HG02678 (cell line): ENCODE data around the gene CALHM3.
A peak's percentile ranks its signal among the peaks of the same experiment; 100 is the strongest.
"Not testable (repeated sequence)": the region's sequence is repeated elsewhere in the genome, so short reads cannot be mapped to it uniquely, and the experiment has no call there.

ENCODE experiments used
- ATAC-seq: cut with Tn5 transposase; IDR thresholded peaks from one replicate; pipeline ENCODE4 v1.9.1; 2021; ENCODE audit warnings: mild to moderate bottlenecking, moderate library complexity; ENCODE audit not compliant: unreplicated experiment

The CALHM3 gene

GRCh38 chr10:103502849-103503660 is 24.0 kb upstream of the CALHM3 start:
- no peak for ATAC-seq

DNA sequence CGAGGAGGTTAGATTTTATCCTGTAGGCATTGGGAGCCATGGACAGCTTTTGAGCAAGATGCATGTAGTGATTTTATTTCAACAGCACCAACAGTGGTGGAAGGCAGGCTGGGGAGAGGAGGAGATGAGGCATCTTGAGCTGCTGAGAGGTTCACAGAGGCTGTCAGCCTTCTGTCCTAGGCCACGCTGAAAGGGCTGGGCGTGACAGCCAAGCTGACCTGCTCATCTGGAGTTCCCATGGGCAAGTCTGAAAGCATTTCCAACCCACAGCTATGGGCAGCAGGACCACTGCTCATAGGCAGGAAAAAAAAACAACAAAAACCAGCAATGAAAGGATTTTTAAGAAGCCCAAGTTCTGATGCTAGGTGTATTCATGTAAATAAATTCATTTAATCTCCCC is 22.1 kb upstream of the CALHM3 start:
- ATAC-seq = no peak

- no peak for ATAC-seq
Measured at GRCh38 chr10:103500481-103500880, 21.4 kb upstream of the CALHM3 start.

DNA sequence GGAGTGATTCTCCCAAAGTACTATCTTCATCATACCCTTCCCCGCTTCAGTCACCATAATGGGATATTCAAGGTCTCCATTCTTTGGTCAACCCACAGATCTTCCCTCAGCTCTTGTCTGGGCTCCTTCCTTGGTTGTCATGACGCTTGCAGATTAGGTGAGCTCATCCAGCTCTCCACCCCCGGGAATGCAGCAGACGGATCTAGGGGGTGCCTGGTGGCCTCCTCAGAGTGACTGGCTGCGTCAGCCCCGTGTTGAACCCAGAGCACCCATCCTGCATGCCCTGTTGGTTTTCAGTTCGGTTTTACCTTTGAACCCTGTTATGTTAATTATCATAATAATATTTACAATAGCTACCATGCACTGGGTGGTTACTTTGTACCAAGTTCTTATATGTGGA is 20.8 kb upstream of the CALHM3 start:
- ATAC-seq = no peak

DNA sequence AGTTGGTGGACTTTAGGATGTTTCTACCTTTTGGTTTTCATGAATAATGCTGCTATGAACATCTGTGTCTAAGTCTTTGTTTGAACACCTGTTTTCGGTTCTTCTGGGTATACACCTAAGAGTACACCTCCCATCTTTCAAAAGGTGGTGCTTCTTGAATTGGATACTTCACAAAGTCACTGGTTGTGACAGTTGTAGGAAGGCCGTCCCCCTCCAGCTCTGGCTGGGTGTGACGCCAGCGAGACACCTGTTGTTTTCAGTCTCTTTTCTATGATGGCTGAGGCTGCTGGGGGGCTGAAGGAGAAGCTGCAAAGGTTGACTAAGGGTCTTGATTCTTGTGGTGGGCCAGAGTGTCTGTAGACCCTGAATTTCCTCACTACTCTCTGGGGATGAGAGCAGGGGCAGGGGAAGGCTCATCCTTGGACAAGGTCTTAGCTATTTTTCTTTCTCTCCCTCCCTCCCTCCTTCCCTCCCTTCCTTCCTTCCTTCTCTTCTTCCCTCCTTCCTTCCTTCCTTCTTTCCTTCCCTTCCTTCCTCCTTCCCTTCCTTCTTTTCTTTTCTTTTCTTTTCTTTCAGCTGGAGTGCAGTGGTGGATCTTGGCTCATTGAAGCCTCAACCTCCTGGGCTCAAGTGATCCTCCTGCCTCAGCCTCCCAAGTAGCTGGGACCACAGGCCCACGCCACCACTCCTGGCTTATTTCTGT is 20.0 kb upstream of the CALHM3 start:
- no peak for ATAC-seq

GRCh38 chr10:103497161-103497915 is 18.3 kb upstream of the CALHM3 start:
- no peak for ATAC-seq

GRCh38 chr10:103495321-103495720 is 16.3 kb upstream of the CALHM3 start:
- no peak for ATAC-seq

GRCh38 chr10:103493916-103494877 is 15.2 kb upstream of the CALHM3 start:
- no peak for ATAC-seq

DNA sequence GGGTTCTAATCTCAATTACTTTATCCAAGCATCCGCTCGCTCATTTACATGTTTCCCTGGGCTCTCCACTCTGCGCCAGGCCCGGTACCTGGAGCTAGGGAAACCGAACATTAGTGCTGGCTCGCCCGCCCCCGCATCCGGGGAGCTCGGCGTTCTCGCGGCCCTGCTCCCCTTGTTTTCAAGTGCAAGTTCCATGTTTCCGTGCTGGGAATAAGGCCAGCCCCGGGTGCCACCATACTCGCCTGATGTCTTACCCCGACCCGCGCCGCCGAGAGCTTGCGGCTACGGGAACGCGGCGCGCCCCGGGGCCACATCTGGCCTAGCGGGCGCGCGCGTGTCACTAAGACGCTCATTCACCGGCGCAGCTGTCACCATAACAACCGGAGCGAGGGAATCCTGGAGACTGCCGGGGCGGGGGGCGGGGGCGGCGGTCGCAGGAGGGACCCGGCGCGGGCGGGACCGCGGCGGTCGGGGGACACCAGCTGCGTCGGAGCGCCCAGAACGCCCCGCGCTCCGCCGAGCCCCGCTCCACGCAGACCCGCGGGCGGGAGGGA is 14.4 kb upstream of the CALHM3 start, which contains the start of gene NEURL1:
Gene NEURL1 (plus strand): TSS at position 344 of the 554 bp plus-strand sequence. CDS start 683 bp downstream, outside the sequence.
- no peak for ATAC-seq

- ATAC-seq = no peak
Measured at GRCh38 chr10:103492655-103493261, 13.7 kb upstream of the CALHM3 start.

DNA sequence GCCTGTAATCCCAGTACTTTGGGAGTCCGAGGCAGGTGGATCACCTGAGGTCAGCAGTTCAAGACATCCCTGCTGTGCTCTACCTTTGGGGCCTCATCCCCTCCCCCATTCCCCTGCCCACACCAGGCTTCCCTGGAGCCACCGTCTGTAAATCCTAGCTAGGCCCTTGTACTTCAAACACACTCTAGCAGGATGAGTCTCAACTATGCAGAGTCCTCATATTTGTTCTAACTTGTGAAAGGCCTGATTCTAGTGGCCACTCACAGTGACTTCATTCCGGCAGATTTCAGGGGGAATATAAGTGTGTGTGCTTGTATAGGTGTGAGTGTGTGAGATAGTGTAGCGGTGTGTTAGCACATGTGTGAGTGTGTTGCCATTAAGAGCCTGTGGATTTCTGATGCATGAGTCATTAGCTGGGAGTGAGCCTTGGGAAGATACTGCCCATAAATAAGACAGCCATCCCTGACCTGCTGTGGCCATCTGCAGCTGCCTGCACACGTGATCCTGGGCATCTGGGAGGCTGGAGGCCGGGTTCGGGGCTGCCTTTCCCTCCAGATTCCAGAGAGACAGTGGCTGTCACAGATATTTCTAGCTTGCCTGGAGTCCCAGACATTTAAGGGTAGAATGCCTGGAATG is 12.8 kb upstream of the CALHM3 start:
- ATAC-seq = no peak

DNA sequence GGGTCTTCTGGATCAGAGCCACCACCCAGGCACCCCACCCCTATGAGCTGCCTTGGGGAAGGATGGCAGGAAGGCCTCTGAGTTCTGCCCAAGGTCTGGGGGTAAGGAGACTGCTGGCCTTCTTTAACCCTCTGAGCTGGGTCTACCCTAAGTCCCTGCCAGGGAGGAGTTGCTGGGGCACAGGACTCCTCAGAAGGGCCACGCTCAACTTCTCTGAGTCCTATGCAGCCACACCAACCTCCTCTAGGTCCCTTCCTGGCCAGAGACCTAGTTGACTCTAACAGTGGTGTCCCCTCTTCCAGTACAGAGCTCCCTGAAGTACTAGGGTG is 11.9 kb upstream of the CALHM3 start:
- ATAC-seq = no peak

DNA sequence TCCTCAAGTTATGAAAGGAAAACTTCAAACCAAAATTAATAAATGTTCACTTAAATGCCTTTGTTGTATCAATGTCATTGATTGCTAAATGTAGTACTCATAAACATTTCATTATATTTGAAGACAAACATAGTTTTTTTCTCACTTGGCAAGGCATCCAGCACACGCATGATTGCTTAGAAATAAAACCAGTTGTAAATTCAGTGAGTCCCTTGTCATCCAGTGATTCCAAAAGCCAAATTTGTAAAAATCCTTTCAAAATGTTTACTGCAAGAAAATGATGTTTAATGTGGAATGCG is 8.3 kb upstream of the CALHM3 start:
- no peak for ATAC-seq

GRCh38 chr10:103486635-103487409 is 7.8 kb upstream of the CALHM3 start:
- ATAC-seq = not testable (repeated sequence)

GRCh38 chr10:103481974-103482531 is 3.0 kb upstream of the CALHM3 start:
- ATAC-seq = peak; percentile 52

DNA sequence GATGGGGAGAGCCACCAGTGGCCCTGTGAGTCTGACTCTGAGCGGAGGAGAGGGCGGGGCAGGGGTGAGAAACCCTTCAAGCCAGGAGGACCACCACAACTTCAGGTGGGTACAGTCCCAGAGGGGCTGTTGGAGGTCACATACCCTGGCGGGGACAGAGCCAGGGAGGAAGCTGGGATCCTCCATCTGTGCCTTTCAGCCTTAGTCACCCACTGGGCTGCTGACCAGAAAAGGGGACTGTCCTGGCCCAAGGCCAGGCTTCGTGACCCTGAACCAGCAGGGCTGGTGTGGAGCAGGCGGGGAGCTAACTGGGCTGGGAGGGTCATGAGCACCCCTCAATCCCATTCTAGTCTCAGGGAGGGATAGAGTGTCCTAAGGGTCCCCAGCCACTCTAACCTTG is 1.5 kb upstream of the CALHM3 start:
- ATAC-seq = no peak

DNA sequence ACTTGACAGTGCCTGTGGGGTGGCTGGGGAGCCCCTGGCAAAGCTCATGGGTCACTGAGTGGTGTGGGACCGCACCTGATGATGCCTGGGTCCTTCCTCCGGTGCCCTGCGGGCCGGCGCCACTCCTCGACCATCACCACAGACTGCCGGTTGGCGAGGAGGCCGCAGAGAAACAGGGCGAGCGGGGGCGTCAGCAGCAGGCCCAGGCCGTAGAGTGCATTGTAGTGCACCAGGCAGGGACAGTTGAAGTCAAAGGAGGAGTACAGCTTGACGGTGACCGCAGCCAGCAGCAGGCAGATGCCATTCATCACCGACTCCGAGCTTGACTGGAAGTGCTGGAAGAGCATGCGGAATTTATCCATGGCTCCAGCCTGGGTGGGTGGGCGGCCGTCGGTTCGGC is 369 bp downstream of the CALHM3 start:
- no peak for ATAC-seq

GRCh38 chr10:103476046-103476768 is 2.8 kb downstream of the CALHM3 start:
- peak; percentile 40 for ATAC-seq
